Measurements from ENCODE around the gene FBLN7.

- TF ChIP-seq, protein P1, sequence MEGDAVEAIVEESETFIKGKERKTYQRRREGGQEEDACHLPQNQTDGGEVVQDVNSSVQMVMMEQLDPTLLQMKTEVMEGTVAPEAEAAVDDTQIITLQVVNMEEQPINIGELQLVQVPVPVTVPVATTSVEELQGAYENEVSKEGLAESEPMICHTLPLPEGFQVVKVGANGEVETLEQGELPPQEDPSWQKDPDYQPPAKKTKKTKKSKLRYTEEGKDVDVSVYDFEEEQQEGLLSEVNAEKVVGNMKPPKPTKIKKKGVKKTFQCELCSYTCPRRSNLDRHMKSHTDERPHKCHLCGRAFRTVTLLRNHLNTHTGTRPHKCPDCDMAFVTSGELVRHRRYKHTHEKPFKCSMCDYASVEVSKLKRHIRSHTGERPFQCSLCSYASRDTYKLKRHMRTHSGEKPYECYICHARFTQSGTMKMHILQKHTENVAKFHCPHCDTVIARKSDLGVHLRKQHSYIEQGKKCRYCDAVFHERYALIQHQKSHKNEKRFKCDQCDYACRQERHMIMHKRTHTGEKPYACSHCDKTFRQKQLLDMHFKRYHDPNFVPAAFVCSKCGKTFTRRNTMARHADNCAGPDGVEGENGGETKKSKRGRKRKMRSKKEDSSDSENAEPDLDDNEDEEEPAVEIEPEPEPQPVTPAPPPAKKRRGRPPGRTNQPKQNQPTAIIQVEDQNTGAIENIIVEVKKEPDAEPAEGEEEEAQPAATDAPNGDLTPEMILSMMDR (IDR thresholded peaks at IDR 0.05), result no peak
- TF ChIP-seq POLR2A (IDR thresholded peaks at IDR 0.05), result no peak
Observed at GRCh38 chr2:112229348-112229747, 91.2 kb downstream of the FBLN7 start.

All from heart left ventricle (tissue), 13 donors.